ENCODE results near the gene DISP2. TPM values are rescaled to one million over a fixed set of nuclear protein-coding genes. Genes with fewer than 3 reads are reported as not detected.

Gene DISP2
- total and polyA plus RNA-seq, 9 of the 15 experiments (the other 6 are each of a cell fraction or from before 2014, with no cell fraction given), result 0.06 to 0.89 (median 0.15) TPM; not detected in 1

DNA sequence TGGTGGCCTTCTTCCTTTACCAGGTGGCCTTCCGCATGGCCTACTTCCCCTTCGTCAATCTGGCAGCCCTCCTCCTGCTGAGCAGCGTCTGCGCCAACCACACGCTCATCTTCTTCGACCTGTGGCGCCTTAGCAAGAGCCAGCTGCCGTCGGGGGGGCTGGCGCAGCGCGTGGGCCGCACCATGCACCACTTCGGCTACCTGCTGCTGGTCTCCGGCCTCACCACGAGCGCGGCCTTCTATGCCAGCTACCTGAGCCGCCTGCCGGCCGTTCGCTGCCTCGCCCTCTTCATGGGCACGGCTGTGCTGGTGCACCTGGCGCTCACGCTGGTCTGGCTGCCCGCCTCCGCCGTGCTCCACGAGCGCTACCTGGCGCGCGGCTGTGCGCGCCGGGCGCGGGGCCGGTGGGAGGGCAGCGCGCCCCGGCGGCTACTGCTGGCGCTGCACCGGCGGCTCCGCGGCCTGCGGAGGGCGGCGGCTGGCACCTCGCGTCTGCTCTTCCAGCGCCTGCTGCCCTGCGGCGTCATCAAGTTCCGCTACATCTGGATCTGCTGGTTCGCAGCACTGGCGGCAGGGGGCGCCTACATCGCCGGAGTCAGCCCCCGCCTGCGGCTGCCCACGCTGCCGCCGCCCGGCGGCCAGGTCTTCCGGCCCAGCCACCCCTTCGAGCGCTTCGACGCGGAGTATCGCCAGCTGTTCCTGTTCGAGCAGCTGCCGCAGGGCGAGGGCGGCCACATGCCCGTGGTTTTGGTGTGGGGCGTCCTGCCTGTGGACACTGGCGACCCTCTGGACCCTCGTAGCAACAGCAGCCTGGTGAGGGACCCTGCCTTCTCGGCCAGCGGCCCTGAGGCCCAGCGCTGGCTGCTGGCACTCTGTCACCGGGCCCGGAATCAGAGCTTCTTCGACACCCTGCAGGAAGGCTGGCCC is 9.9 kb downstream of the DISP2 start (continued):
- TF ChIP-seq, protein P1, sequence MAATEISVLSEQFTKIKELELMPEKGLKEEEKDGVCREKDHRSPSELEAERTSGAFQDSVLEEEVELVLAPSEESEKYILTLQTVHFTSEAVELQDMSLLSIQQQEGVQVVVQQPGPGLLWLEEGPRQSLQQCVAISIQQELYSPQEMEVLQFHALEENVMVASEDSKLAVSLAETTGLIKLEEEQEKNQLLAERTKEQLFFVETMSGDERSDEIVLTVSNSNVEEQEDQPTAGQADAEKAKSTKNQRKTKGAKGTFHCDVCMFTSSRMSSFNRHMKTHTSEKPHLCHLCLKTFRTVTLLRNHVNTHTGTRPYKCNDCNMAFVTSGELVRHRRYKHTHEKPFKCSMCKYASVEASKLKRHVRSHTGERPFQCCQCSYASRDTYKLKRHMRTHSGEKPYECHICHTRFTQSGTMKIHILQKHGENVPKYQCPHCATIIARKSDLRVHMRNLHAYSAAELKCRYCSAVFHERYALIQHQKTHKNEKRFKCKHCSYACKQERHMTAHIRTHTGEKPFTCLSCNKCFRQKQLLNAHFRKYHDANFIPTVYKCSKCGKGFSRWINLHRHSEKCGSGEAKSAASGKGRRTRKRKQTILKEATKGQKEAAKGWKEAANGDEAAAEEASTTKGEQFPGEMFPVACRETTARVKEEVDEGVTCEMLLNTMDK (IDR thresholded peaks at IDR 0.05; ENCODE audit: borderline replicate concordance, insufficient read depth, low read depth, low read length, poor library complexity, severe bottlenecking), result peak; percentile 88
- TF ChIP-seq PHF8 (IDR thresholded peaks at IDR 0.05; ENCODE audit: borderline replicate concordance, low read length), result peak; percentile 43; the same call in 1 of the 2 replicates
- TF ChIP-seq HEY1 (CRISPR knock-in tag; IDR thresholded peaks at IDR 0.05; ENCODE audit: borderline replicate concordance), result no peak
- no peak for TF ChIP-seq MEIS2 (IDR thresholded peaks at IDR 0.05; ENCODE audit: partially characterized antibody)
- peak; percentile 79 for TF ChIP-seq RBFOX2 (IDR thresholded peaks at IDR 0.05; ENCODE audit: low read depth, low read length)
- TF ChIP-seq, protein P2, sequence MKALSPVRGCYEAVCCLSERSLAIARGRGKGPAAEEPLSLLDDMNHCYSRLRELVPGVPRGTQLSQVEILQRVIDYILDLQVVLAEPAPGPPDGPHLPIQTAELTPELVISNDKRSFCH (CRISPR knock-in tag; IDR thresholded peaks at IDR 0.05), result no peak
- TF ChIP-seq, protein P2 (tag; IDR thresholded peaks at IDR 0.05), result 0 out of 2 replicates have a peak, but pooled peaks have one; percentile 70
- TF ChIP-seq ESRRA (IDR thresholded peaks at IDR 0.05; ENCODE audit: borderline replicate concordance, low read depth), result peak; percentile 43; the same call in 1 of the 2 replicates
- TF ChIP-seq, protein P3, sequence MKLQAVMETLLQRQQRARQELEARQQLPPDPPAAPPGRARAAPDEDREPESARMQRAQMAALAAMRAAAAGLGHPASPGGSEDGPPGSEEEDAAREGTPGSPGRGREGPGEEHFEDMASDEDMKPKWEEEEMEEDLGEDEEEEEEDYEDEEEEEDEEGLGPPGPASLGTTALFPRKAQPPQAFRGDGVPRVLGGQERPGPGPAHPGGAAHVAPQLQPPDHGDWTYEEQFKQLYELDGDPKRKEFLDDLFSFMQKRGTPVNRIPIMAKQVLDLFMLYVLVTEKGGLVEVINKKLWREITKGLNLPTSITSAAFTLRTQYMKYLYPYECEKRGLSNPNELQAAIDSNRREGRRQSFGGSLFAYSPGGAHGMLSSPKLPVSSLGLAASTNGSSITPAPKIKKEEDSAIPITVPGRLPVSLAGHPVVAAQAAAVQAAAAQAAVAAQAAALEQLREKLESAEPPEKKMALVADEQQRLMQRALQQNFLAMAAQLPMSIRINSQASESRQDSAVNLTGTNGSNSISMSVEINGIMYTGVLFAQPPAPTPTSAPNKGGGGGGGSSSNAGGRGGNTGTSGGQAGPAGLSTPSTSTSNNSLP (IDR thresholded peaks at IDR 0.05; ENCODE audit: borderline replicate concordance, low read depth, low read length), result peak; percentile 26; the same call in 1 of the 2 replicates
- TF ChIP-seq ATF1 (CRISPR knock-in tag; IDR thresholded peaks at IDR 0.05), result no peak
- peak; percentile 64; the same call in 1 of the 2 replicates for TF ChIP-seq ATF1 (tag; IDR thresholded peaks at IDR 0.05)
- TF ChIP-seq, protein P4, sequence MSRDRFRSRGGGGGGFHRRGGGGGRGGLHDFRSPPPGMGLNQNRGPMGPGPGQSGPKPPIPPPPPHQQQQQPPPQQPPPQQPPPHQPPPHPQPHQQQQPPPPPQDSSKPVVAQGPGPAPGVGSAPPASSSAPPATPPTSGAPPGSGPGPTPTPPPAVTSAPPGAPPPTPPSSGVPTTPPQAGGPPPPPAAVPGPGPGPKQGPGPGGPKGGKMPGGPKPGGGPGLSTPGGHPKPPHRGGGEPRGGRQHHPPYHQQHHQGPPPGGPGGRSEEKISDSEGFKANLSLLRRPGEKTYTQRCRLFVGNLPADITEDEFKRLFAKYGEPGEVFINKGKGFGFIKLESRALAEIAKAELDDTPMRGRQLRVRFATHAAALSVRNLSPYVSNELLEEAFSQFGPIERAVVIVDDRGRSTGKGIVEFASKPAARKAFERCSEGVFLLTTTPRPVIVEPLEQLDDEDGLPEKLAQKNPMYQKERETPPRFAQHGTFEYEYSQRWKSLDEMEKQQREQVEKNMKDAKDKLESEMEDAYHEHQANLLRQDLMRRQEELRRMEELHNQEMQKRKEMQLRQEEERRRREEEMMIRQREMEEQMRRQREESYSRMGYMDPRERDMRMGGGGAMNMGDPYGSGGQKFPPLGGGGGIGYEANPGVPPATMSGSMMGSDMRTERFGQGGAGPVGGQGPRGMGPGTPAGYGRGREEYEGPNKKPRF (IDR thresholded peaks at IDR 0.05; ENCODE audit: low read depth, low read length), result no peak
- TF ChIP-seq HDAC8 (tag; IDR thresholded peaks at IDR 0.05), result peak; percentile 43; the same call in 1 of the 2 replicates
- peak; percentile 95 for TF ChIP-seq HNRNPL (IDR thresholded peaks at IDR 0.05; ENCODE audit: low read depth, low read length)
- 0 out of 2 replicates have a peak, but pooled peaks have one; percentile 68 for TF ChIP-seq ZC3H11A (IDR thresholded peaks at IDR 0.05; ENCODE audit: low read depth, low read length)
- TF ChIP-seq ZBTB1 (CRISPR knock-in tag; IDR thresholded peaks at IDR 0.05; ENCODE audit: borderline replicate concordance, low read depth), result peak; percentile 88
- peak; percentile 91 for TF ChIP-seq RNF2 (IDR thresholded peaks at IDR 0.05)
- 0 out of 2 replicates have a peak, but pooled peaks have one; percentile 21 for TF ChIP-seq NFIC (IDR thresholded peaks at IDR 0.05)
- TF ChIP-seq CHD4 (IDR thresholded peaks at IDR 0.05; ENCODE audit: insufficient read depth, insufficient replicate concordance, low read depth, low read length, poor library complexity, severe bottlenecking), result no peak
- peak; percentile 51 for TF ChIP-seq PHF20 (IDR thresholded peaks at IDR 0.05; ENCODE audit: partially characterized antibody)

Measured in K562 (cell line).